ENCODE results near the gene C19orf18.
A peak's percentile ranks its signal among the peaks of the same experiment; 100 is the strongest.

C19orf18 gene

DNA sequence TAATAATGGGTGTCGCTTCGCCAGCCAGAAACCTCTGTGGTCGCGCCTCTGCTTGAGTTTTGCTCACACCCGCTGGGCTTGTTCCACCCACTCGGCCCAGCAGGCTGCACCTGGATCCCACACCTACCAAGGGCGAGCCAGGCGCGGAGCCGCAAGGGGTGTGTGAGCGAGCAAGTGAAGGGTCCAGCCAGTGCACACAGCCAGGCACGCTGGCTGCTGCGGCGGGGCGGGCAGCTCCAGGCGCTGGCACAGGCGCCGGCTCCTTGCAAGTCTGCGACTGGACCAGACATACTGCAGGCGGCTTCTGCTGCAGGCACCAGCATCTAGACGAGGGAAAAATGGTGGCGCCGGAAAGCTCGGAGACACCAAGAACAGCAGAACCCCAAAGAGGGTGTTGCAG lies 25.0 kb downstream of the C19orf18 start:
- H3K27me3 ChIP-seq (ENCODE audit: insufficient read depth, low read length, poor library complexity): no peaks in the 10 kb centered on the region

GRCh38 chr19:57947419-57948134 lies 26.8 kb downstream of the C19orf18 start, which contains the start of gene ZNF256:
ZNF256 (minus strand) TSS chr19:57947706; CDS start chr19:57947474, 232 bp downstream.
- peaks cover 56% of the 10 kb centered on the region for H3K79me2 ChIP-seq (ENCODE audit: insufficient read depth, low read length)
- peak within 1 kb of the TSS; percentile 81 for H3K27ac ChIP-seq (ENCODE audit: low read length)
- peak; percentile 98 for DNase-seq
- peaks cover 32% of the 10 kb centered on the region for H3K36me3 ChIP-seq (ENCODE audit: insufficient read depth, low read length)
- peaks cover 33% of the 10 kb centered on the region for H3K4me1 ChIP-seq (ENCODE audit: insufficient read depth, low read length)
- peaks cover 9% of the 10 kb centered on the region for H3K9me3 ChIP-seq (ENCODE audit: insufficient read depth, low read length, severe bottlenecking)
- H3K4me2 ChIP-seq (ENCODE audit: insufficient read depth, low read length): peak within 1 kb of the TSS; percentile 93
- no peaks in the 10 kb centered on the region for H3K27me3 ChIP-seq (ENCODE audit: insufficient read depth, low read length, poor library complexity)
- ATAC-seq (ENCODE audit: insufficient read depth, low read depth): peak; percentile 99
- TF ChIP-seq EZH2 (IDR thresholded peaks at IDR 0.05; ENCODE audit: borderline replicate concordance, low read depth, low read length, severe bottlenecking): no peak
- peak; percentile 94 for TF ChIP-seq CTCF (IDR thresholded peaks at IDR 0.05; ENCODE audit: borderline replicate concordance, extremely low read depth, low read length, poor library complexity, severe bottlenecking)
- H2AFZ ChIP-seq (ENCODE audit: low read depth, low read length): peak within 1 kb of the TSS; percentile 87
- H3K4me3 ChIP-seq (ENCODE audit: low read depth in 1 of 2, low read length in 2 of 2): peak within 1 kb of the TSS; percentile 78 to 85
- peaks cover 14% of the 10 kb centered on the region; the same call in 1 of the 2 replicates for H4K20me1 ChIP-seq (ENCODE audit: insufficient read depth, low read length)
- H3K9ac ChIP-seq (ENCODE audit: low read depth, low read length): peak within 1 kb of the TSS; percentile 77

More for the DNA sequence above, 25.0 kb downstream of the C19orf18 start:
- no peak overlapping the region for H3K4me3 ChIP-seq (ENCODE audit: low read depth in 1 of 2, low read length in 2 of 2)
- peaks cover 15% of the 10 kb centered on the region for H3K36me3 ChIP-seq (ENCODE audit: insufficient read depth, low read length)
- H3K9me3 ChIP-seq (ENCODE audit: insufficient read depth, low read length, severe bottlenecking): peaks cover 8% of the 10 kb centered on the region
- peaks cover 7% of the 10 kb centered on the region; the same call in 1 of the 2 replicates for H4K20me1 ChIP-seq (ENCODE audit: insufficient read depth, low read length)
- H3K9ac ChIP-seq (ENCODE audit: low read depth, low read length): no peak overlapping the region
- peaks cover 30% of the 10 kb centered on the region for H3K4me1 ChIP-seq (ENCODE audit: insufficient read depth, low read length)
- peaks cover 39% of the 10 kb centered on the region for H3K79me2 ChIP-seq (ENCODE audit: insufficient read depth, low read length)
- DNase-seq: no peak
- TF ChIP-seq CTCF (IDR thresholded peaks at IDR 0.05; ENCODE audit: borderline replicate concordance, extremely low read depth, low read length, poor library complexity, severe bottlenecking) (no peak), EZH2 (IDR thresholded peaks at IDR 0.05; ENCODE audit: borderline replicate concordance, low read depth, low read length, severe bottlenecking) (no peak)
- no peak overlapping the region for H3K4me2 ChIP-seq (ENCODE audit: insufficient read depth, low read length)
- no peak for ATAC-seq (ENCODE audit: insufficient read depth, low read depth)
- H3K27ac ChIP-seq (ENCODE audit: low read length): no peak overlapping the region
- H2AFZ ChIP-seq (ENCODE audit: low read depth, low read length): no peak overlapping the region

- peak overlapping the region; percentile 77 for H3K9ac ChIP-seq (ENCODE audit: low read depth, low read length)
- H3K27me3 ChIP-seq (ENCODE audit: insufficient read depth, low read length, poor library complexity): no peaks in the 10 kb centered on the region
- H3K9me3 ChIP-seq (ENCODE audit: insufficient read depth, low read length, severe bottlenecking): peaks cover 11% of the 10 kb centered on the region
- peak overlapping the region; percentile 81 for H3K27ac ChIP-seq (ENCODE audit: low read length)
- peaks cover 37% of the 10 kb centered on the region for H3K36me3 ChIP-seq (ENCODE audit: insufficient read depth, low read length)
- H3K4me3 ChIP-seq (ENCODE audit: low read depth in 1 of 2, low read length in 2 of 2): peak overlapping the region; percentile 78 to 85
- TF ChIP-seq EZH2 (IDR thresholded peaks at IDR 0.05; ENCODE audit: borderline replicate concordance, low read depth, low read length, severe bottlenecking): no peak
- no peak for TF ChIP-seq CTCF (IDR thresholded peaks at IDR 0.05; ENCODE audit: borderline replicate concordance, extremely low read depth, low read length, poor library complexity, severe bottlenecking)
- H3K4me1 ChIP-seq (ENCODE audit: insufficient read depth, low read length): peaks cover 33% of the 10 kb centered on the region
- ATAC-seq (ENCODE audit: insufficient read depth, low read depth) (no peak), DNase-seq (no peak)
- H2AFZ ChIP-seq (ENCODE audit: low read depth, low read length): peak overlapping the region; percentile 87
- H3K79me2 ChIP-seq (ENCODE audit: insufficient read depth, low read length): peaks cover 61% of the 10 kb centered on the region
- H4K20me1 ChIP-seq (ENCODE audit: insufficient read depth, low read length): peaks cover 14% of the 10 kb centered on the region; the same call in 1 of the 2 replicates
- peak overlapping the region; percentile 93 for H3K4me2 ChIP-seq (ENCODE audit: insufficient read depth, low read length)
Observed at GRCh38 chr19:57947088-57947418, 27.3 kb downstream of the C19orf18 start.

All from DND-41 (cell line).